Measurements from ENCODE around the gene C1QTNF9B.

C1QTNF9B gene

DNA sequence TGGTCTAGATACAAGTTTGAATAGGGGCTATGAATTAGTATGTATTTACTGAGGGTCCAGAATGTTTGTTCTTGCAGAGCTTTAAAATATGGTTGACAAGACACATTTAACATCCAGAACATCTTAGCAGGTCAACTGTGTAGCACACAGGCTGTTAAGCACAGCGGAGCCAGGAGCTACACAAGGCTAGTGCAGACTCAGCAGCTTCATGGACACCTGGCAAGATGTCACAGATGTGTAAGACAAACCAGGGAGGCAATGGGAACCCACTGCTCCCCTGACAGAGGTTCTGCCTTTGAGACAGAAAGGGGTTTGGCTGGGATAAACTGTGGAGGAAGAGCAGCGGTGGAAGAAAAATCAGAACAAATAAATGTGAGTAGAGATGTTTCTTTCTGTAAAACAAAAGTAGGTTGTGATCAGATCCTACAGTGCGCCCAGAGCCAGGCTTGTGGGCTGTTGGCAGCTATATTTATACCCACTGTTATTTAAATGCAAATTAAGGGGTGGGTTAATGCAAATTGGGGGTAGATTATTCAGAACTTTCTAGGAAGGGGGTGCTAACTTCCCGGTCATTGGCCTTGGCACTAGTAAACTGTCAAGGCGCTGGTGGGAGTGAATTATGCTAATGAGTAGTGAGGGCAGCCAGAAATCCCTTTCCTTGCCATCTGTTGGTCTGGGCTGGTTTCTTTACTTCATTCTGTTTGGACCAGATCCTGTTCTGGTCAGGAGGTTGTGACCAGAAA is 41.1 kb downstream of the C1QTNF9B start:
- DNase-seq: no peak

- DNase-seq: no peak
Observed at GRCh38 chr13:23855360-23855759, 41.9 kb downstream of the C1QTNF9B start.

- DNase-seq: no peak
Observed at GRCh38 chr13:23852351-23852750, 45.0 kb downstream of the C1QTNF9B start.

DNA sequence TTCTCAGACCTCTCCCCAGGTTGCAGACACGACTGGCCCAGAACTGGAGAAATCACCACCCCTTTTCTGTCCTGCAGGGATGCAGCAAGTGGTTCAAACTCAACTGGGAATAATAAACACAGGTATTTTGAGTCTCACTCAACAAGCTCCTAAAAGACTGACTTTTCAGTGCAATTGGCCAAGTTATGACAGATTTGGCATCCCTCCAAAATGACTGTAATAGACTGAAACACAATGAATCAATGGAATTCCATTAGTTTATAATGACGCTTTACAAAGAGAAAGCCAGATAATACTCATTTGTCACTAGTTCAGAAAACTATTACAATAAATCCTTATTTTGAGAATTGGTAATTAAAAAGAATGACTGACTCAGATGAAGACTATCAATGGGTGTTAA is 46.2 kb downstream of the C1QTNF9B start:
- DNase-seq: no peak

- no peak for DNase-seq
Observed at GRCh38 chr13:23850134-23850533, 47.2 kb downstream of the C1QTNF9B start.

- no peak for DNase-seq
Observed at GRCh38 chr13:23849670-23850069, 47.6 kb downstream of the C1QTNF9B start.

DNA sequence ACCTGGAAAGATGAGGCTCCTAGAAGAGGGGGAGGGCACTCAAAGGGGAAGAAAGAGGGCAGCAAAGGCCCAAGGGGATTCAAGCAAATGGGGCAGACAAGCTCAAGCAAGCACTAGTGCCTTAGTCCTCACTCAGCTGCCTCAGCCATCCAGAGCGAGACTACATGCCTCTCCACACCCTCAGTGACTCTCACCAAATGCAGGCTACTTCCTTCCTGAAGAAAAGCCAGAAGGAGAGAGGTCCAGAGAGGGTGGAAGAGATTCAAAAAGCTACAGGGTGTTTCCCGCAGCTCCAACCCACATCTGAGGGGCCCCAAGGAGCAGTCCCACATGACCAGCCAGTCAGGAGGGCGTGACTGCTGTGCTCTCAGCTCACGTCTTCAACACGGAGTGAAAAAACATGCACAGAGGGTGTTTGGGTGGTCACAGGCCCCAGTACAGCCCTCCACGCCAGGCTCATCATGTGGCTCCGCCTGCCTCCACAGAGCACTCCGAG is 48.6 kb downstream of the C1QTNF9B start:
- no peak for DNase-seq

GRCh38 chr13:23848019-23848418 is 49.3 kb downstream of the C1QTNF9B start:
- DNase-seq: no peak

DNA sequence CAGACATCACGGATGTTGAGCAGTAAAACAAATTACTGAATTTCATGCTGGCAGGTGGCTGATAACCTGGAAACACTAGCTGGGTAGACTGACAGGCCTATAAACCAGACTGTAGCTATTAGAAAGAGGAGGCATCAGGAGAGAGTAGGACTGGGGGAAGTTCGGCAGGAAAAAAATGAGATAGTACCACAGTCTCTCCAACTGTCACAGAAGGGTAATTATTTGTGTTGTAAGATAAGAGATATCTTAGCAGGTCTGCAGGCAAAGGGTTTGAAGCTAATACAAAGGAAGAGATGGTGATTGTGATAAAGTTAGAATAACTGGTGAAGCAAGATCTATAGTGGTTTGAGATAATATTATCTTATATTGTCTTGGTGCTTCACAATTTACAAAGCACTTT is 49.8 kb downstream of the C1QTNF9B start:
- no peak for DNase-seq

DNA sequence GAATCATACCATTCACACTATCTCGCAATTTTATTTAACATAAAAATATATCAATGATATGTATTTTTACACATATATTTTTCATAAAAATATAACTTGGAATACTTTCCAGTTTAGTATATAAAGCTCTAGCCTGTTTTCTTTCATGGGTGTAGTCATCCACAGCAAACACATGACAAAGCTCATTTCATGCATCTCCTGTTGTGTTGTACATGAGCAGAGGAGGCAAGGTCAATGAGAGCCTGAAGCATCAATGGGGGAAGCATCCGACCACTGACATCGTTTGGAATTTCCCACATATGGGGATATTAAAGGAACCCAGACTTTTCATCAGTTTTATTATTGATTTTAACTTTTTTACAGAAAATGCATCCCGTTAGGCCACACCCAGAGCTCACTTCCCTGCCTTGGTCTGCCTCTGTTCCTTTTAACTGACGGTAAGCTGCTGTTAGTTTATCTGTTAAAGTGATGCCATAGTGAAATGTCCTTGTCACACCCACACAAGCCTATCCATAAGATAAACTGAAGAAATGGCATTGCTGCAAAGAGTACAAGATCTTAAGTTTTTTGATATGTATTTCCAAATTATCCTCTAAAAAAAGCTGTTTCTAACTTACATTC is 52.1 kb downstream of the C1QTNF9B start:
- no peak for DNase-seq

GRCh38 chr13:23844132-23844531 is 53.2 kb downstream of the C1QTNF9B start:
- DNase-seq: no peak

DNA sequence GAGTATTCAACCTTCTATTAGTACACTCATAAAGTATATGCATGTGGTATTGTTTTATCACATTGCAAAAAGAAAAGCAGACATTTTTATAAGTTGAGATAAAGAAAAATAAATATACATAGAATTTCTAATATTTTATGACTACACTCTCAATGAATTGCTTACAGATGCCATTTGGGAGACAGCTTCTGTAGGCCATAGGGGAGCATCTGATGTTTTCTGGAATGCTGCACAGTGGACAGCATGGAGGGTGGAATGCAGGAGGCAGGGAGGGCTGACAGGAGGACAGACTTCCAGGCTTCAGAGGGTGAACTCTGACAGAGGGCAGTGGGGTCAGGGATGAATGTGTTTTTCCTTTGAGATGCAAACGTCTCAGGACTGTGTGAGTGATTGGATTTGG is 53.9 kb downstream of the C1QTNF9B start:
- no peak for DNase-seq

- no peak for DNase-seq
Observed at GRCh38 chr13:23842406-23842805, 54.9 kb downstream of the C1QTNF9B start.

Data from NCI-H1092 treated with DMSO at 0.1 percent for 48 hours (cell line).